GM11168 (cell line): Measurements from ENCODE around the gene RGSL1.

Experiments
- in situ Hi-C: fragments of 300-500 bp; cut with MboI; formaldehyde crosslinking; loops from one replicate; pipeline ENCODE4 v1.12.0; 2022; ENCODE audit warnings: low sequenced_read_pairs; ENCODE audit not compliant: unreplicated experiment

RGSL1 gene

GRCh38 chr1:182607566-182607965 is 157.6 kb downstream of the RGSL1 start:
- in situ Hi-C loops, result no loop called here

- in situ Hi-C loops, result no loop called here
These were observed 158.3 kb downstream of the RGSL1 start for GRCh38 chr1:182608236-182608635.

GRCh38 chr1:182608845-182609610 is 159.1 kb downstream of the RGSL1 start:
- in situ Hi-C loops, result no loop called here
